KMS-11 (cell line): ENCODE results near the gene ME2.

ENCODE experiments used
- H2AFZ ChIP-seq: fragments of 200-600 bp; sonication (generic); 2 replicates; pipeline ENCODE4 v1.6.1; 2016; ENCODE audit warnings: antibody characterized with exemption, mixed run types, low read depth
- H3K27ac ChIP-seq: fragments of 200-600 bp; sonication (generic); 2 replicates; pipeline ENCODE4 v1.6.1; 2016; ENCODE audit warnings: mild to moderate bottlenecking, mixed run types
- H3K27me3 ChIP-seq: fragments of 200-600 bp; sonication (generic); 2 replicates; pipeline ENCODE4 v1.6.1; 2017; ENCODE audit warnings: mild to moderate bottlenecking, low read depth, mixed run types, moderate library complexity; ENCODE audit not compliant: insufficient read depth
- H3K36me3 ChIP-seq: fragments of 200-600 bp; sonication (generic); 2 replicates; pipeline ENCODE4 v1.6.1; 2017; ENCODE audit warnings: mild to moderate bottlenecking, mixed run types; ENCODE audit not compliant: insufficient read depth
- H3K4me1 ChIP-seq: fragments of 200-600 bp; sonication (generic); 2 replicates; pipeline ENCODE4 v1.6.1; 2016; ENCODE audit warnings: mild to moderate bottlenecking, low read depth, mixed run types; ENCODE audit not compliant: poor library complexity, severe bottlenecking
- H3K4me2 ChIP-seq: fragments of 200-600 bp; sonication (generic); 2 replicates; pipeline ENCODE4 v1.7.0; 2016; ENCODE audit warnings: mild to moderate bottlenecking, mixed run types
- H3K4me3 ChIP-seq: fragments of 200-600 bp; sonication (generic); IDR thresholded peaks from 2 replicates; pipeline ENCODE4 v1.6.1; 2017; ENCODE audit warnings: low read depth, low read length, mixed read lengths; ENCODE audit not compliant: insufficient read depth
- H3K79me2 ChIP-seq: fragments of 200-600 bp; sonication (generic); 2 replicates; pipeline ENCODE4 v1.6.1; 2016; ENCODE audit warnings: low read depth, mixed run types; ENCODE audit not compliant: insufficient read depth
- H3K9ac ChIP-seq: fragments of 200-600 bp; sonication (generic); 2 replicates; pipeline ENCODE4 v1.6.1; 2016; ENCODE audit warnings: mild to moderate bottlenecking, mixed run types
- H4K20me1 ChIP-seq: fragments of 200-600 bp; sonication (generic); 2 replicates; pipeline ENCODE4 v1.6.1; 2016; ENCODE audit warnings: mild to moderate bottlenecking, mixed run types; ENCODE audit not compliant: insufficient read depth
- TF ChIP-seq, protein P1 (sequence below): fragments of 200-600 bp; sonication (generic); conservative IDR thresholded peaks from 2 replicates; pipeline ENCODE4 v1.6.1; 2017; ENCODE audit warnings: low read depth, mild to moderate bottlenecking, antibody characterized with exemption, low read length, moderate library complexity, mixed read lengths

ME2 gene

DNA sequence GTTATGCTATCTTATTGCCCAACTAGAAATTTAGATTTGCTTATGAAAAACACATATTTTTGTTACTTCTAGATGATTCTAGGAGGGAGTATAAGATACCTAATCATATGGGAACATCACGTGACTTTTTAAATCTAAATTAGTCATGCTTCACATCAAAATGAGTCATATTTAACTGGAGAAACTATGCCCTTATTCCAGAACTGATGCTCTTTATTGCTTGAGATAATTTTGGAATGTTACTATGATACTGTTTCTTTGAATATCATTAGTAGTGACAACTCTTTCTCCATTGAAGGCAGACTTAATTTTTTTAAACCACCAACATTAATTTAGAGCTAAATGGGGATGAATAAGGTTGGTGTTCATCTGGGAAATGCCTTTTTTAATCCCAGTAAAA, 69.0 kb downstream of the ME2 start:
- TF ChIP-seq, protein P1, sequence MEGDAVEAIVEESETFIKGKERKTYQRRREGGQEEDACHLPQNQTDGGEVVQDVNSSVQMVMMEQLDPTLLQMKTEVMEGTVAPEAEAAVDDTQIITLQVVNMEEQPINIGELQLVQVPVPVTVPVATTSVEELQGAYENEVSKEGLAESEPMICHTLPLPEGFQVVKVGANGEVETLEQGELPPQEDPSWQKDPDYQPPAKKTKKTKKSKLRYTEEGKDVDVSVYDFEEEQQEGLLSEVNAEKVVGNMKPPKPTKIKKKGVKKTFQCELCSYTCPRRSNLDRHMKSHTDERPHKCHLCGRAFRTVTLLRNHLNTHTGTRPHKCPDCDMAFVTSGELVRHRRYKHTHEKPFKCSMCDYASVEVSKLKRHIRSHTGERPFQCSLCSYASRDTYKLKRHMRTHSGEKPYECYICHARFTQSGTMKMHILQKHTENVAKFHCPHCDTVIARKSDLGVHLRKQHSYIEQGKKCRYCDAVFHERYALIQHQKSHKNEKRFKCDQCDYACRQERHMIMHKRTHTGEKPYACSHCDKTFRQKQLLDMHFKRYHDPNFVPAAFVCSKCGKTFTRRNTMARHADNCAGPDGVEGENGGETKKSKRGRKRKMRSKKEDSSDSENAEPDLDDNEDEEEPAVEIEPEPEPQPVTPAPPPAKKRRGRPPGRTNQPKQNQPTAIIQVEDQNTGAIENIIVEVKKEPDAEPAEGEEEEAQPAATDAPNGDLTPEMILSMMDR = no peak
- H3K9ac ChIP-seq = no peak overlapping the region
- H4K20me1 ChIP-seq = no peaks in the 10 kb centered on the region
- H3K27ac ChIP-seq = no peak overlapping the region
- no peak overlapping the region for H3K4me3 ChIP-seq
- no peaks in the 10 kb centered on the region for H3K4me1 ChIP-seq
- no peaks in the 10 kb centered on the region for H3K79me2 ChIP-seq
- no peak overlapping the region for H3K4me2 ChIP-seq
- 0 out of 2 replicates have a peak, but pooled peaks cover under 1% of the 10 kb centered on the region for H3K36me3 ChIP-seq
- H3K27me3 ChIP-seq = no peaks in the 10 kb centered on the region
- H2AFZ ChIP-seq = no peak overlapping the region

- no peak overlapping the region for H2AFZ ChIP-seq
- no peaks in the 10 kb centered on the region for H3K4me1 ChIP-seq
- H4K20me1 ChIP-seq = no peaks in the 10 kb centered on the region
- no peaks in the 10 kb centered on the region for H3K79me2 ChIP-seq
- no peaks in the 10 kb centered on the region for H3K27me3 ChIP-seq
- no peaks in the 10 kb centered on the region for H3K36me3 ChIP-seq
- H3K4me2 ChIP-seq = no peak overlapping the region
- no peak overlapping the region for H3K9ac ChIP-seq
- TF ChIP-seq, protein P1 = no peak
- no peak overlapping the region for H3K27ac ChIP-seq
- no peak overlapping the region for H3K4me3 ChIP-seq
These were observed 70.3 kb downstream of the ME2 start for GRCh38 chr18:50949185-50949584.

DNA sequence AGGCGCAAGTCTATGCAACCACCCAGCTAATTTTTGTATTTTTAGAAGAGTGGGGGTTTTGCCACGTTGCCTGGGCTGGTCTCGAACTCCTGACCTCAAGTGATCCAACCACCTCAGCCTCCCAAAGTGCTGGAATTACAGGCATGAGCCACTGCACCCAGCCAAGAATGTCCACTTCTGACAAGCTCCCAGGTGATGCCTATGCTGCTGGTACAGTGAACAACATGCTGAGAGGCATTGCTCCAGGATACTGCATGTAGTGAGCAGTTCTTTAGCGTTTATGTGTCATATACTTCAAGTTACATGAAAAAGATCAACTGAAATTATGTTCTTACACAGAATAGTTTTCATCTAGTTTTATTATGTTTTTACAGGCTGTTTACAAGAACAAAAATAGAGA, 71.7 kb downstream of the ME2 start:
- Histone ChIP-seq H3K36me3 (no peaks in the 10 kb centered on the region), H3K27ac (no peak overlapping the region), H3K4me2 (no peak overlapping the region), H3K4me1 (no peaks in the 10 kb centered on the region), H4K20me1 (no peaks in the 10 kb centered on the region), H3K9ac (no peak overlapping the region), H3K79me2 (no peaks in the 10 kb centered on the region), H2AFZ (no peak overlapping the region), H3K4me3 (no peak overlapping the region), H3K27me3 (no peaks in the 10 kb centered on the region)
- TF ChIP-seq, protein P1 = no peak

DNA sequence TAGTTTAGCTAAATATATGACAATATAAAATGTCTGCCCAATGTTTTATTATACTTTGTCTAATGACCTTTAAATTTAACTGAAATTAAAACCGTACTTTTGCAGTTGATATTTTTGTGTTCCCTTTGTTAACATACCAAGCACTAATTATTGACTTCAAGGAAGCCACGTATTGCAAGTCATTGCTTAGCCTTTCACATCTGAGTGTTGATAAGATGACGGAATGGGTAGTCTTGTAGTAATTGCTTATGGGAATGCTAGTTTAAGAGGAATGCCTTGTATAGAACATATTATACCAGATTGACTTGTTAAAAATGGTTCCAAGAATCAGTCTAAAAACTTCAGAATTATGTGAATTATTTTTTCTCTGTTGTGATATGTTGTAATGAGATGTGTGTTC, 74.9 kb downstream of the ME2 start:
- Histone ChIP-seq H3K27ac (no peak overlapping the region), H3K79me2 (no peaks in the 10 kb centered on the region), H3K36me3 (no peaks in the 10 kb centered on the region), H3K27me3 (no peaks in the 10 kb centered on the region), H3K9ac (no peak overlapping the region), H3K4me1 (no peaks in the 10 kb centered on the region), H4K20me1 (no peaks in the 10 kb centered on the region), H3K4me3 (no peak overlapping the region), H2AFZ (no peak overlapping the region), H3K4me2 (no peak overlapping the region)
- TF ChIP-seq, protein P1 = no peak
